GM12878 (cell line): ENCODE measurements around the gene TOMM20L. TPM values are rescaled to one million over a fixed set of nuclear protein-coding genes. Genes with fewer than 3 reads are reported as not detected.

Experiments used
- ATAC-seq: fragments of 200-7000 bp; cut with Tn5 transposase; 3 replicates; pipeline ENCODE4 v1.9.1; 2020; ENCODE audit warnings: mild to moderate bottlenecking, moderate library complexity
- BruUV-seq: library from RNA; stranded (reverse); fragments of 400-500 nt; replicated peaks from 2 replicates; lab custom pipeline; 2021; lab: Mats Ljungman, UMichigan
- CTCF ChIA-PET: fragments of 300-600 bp; sonication (Branson Sonifier 250); formaldehyde crosslinking; extraction: SDS; loops from one replicate; lab custom pipeline; 2021; ENCODE audit warnings: inconsistent platforms; lab: Yijun Ruan, JAX
- POLR2A ChIA-PET: fragments of 350-600 bp; formaldehyde crosslinking; extraction: SDS; loops from one replicate; lab custom pipeline; 2021; ENCODE audit warnings: inconsistent platforms; lab: Charles Lee
- RAD21 ChIA-PET: fragments of 300-600 bp; sonication (Branson Sonifier 250); formaldehyde crosslinking; loops from one replicate; lab custom pipeline; 2023; ENCODE audit warnings: antibody characterized with exemption; ENCODE audit not compliant: unreplicated experiment; lab: Charles Lee
- SMC1A ChIA-PET: fragments of 300-600 bp; sonication (Branson Sonifier 250); formaldehyde crosslinking; loops from one replicate; lab custom pipeline; 2023; ENCODE audit not compliant: unreplicated experiment, uncharacterized antibody; lab: Charles Lee
- DNase-seq: peaks from one replicate; pipeline ENCODE4 v3.0.0-alpha.2; 2011; ENCODE audit warnings: low read depth, low spot score
- FAIRE-seq: peaks from 3 replicates; lab custom pipeline; 2011; peaks lifted over from hg19 to GRCh38; lab: Jason Lieb, UNC
- H2AFZ ChIP-seq: 2 replicates; pipeline ENCODE4 v1.6.0; 2011; ENCODE audit warnings: low read depth, low read length, control low read depth; ENCODE audit not compliant: control insufficient read depth
- H3K27ac ChIP-seq: 2 replicates; pipeline ENCODE4 v1.5.1; 2011; ENCODE audit warnings: control low read depth; ENCODE audit not compliant: control insufficient read depth, insufficient read depth
- H3K27me3 ChIP-seq, 2 experiments: replicated peaks in 1 of 2; 2 replicates each; pipeline versions ENCODE4 v1.6.0 to v1.6.1; 2011; ENCODE audit warnings: low read length in 1 of 2; ENCODE audit not compliant: control insufficient read depth in 2 of 2, insufficient read depth in 2 of 2
- H3K36me3 ChIP-seq, 2 experiments: 2 replicates each; pipeline ENCODE4 v1.5.1; 2011; ENCODE audit warnings: low read length in 1 of 2; ENCODE audit not compliant: control insufficient read depth in 2 of 2, insufficient read depth in 2 of 2
- H3K4me1 ChIP-seq: 2 replicates; pipeline ENCODE4 v1.6.1; 2011; ENCODE audit warnings: mild to moderate bottlenecking, low read length, moderate library complexity, mixed read lengths; ENCODE audit not compliant: control insufficient read depth, insufficient read depth
- H3K4me2 ChIP-seq: 2 replicates; pipeline ENCODE4 v1.6.0; 2011; ENCODE audit warnings: control low read depth; ENCODE audit not compliant: control insufficient read depth, insufficient read depth
- H3K4me3 ChIP-seq: fragments of 200-600 bp; sonication (generic); 2 replicates; pipeline ENCODE4 v1.5.1; 2016
- H3K79me2 ChIP-seq: 2 replicates; pipeline ENCODE4 v1.6.0; 2011; ENCODE audit warnings: low read length; ENCODE audit not compliant: control insufficient read depth, insufficient read depth
- H3K9ac ChIP-seq: 2 replicates; pipeline ENCODE4 v1.8.0; 2011; ENCODE audit warnings: low read length, control low read depth, mixed read lengths; ENCODE audit not compliant: control insufficient read depth, insufficient read depth
- H3K9me3 ChIP-seq: replicated peaks from 3 replicates; pipeline ENCODE4 v1.5.1; 2011; ENCODE audit warnings: mild to moderate bottlenecking, low read length; ENCODE audit not compliant: control insufficient read depth, insufficient read depth
- H4K20me1 ChIP-seq: 2 replicates; pipeline ENCODE4 v1.6.0; 2011; ENCODE audit not compliant: control insufficient read depth, insufficient read depth
- CEBPB ChIP-seq, 2 experiments: fragments of 150-350 bp in 1 of 2; IDR thresholded peaks; 2 replicates each; pipeline ENCODE4 v1.6.1; 2012 to 2014; ENCODE audit warnings: low read depth in 2 of 2, low read length in 2 of 2, borderline replicate concordance in 1 of 2, inconsistent platforms in 1 of 2
- KLF5 ChIP-seq: fragments of 450-650 bp; IDR thresholded peaks from 2 replicates; pipeline ENCODE4 v1.6.1; 2014; ENCODE audit warnings: mild to moderate bottlenecking; ENCODE audit not compliant: partially characterized antibody
- MEF2B ChIP-seq: fragments of 450-650 bp; IDR thresholded peaks from 2 replicates; pipeline ENCODE4 v1.6.1; 2018; ENCODE audit warnings: mild to moderate bottlenecking, moderate library complexity; ENCODE audit not compliant: partially characterized antibody, poor library complexity, severe bottlenecking
- ZBTB40 ChIP-seq: fragments of 450-650 bp; IDR thresholded peaks from 2 replicates; pipeline ENCODE4 v1.6.1; 2016; ENCODE audit warnings: mild to moderate bottlenecking, moderate library complexity, borderline replicate concordance
- WGBS: methylation state at CpG from one replicate; pipeline ENCODE4 v1.1.6; 2016; ENCODE audit warnings: low lambda C conversion rate; ENCODE audit not compliant: insufficient replicate concordance, insufficient coverage; ENCODE audit errors: missing lambda C conversion rate; 5-methylcytosine and 5-hydroxymethylcytosine counted together
- in situ Hi-C: fragments of 300-500 bp; cut with MboI; formaldehyde crosslinking; loops from 9 replicates; pipeline ENCODE4 v1.14.3; 2018; ENCODE audit warnings: mixed read lengths
- intact Hi-C: fragments of 100-400 bp; cut with micrococcal nuclease; formaldehyde crosslinking; loops from one replicate; pipeline ENCODE4 v1.14.2; 2022; ENCODE audit not compliant: unreplicated experiment
- polyA plus RNA-seq, 11 experiments: library from polyadenylated mRNA; depleted of rRNA in 4 of 11; unstranded in 6 of 11; stranded (reverse) in 5 of 11; fragments of >200 nt; fragmentation: Nextera tagmentation in 4 of 11; fragmentation: Illumina TruSeq in 1 of 11; extraction: Ambion mirVana in 4 of 11; extraction: Trizol in 1 of 11; gene quantifications; 1 replicate in 1 of 11; 2 replicates in 10 of 11; pipeline versions ENCODE4 v1.2.1 to v1.2.3, GENCODE V29; 2011 to 2016; ENCODE audit warnings: inconsistent platforms in 2 of 11, missing spikeins in 2 of 11, low read depth in 1 of 11
- total RNA-seq, 4 experiments: library from RNA; depleted of rRNA in 3 of 4; stranded (reverse); fragments of >200 nt in 3 of 4; fragmentation: Illumina TruSeq in 1 of 4; extraction: Trizol in 1 of 4; gene quantifications; 2 replicates each; pipeline versions ENCODE4 v1.2.1 to v1.2.3, GENCODE V29; 2013 to 2021

The TOMM20L gene
- total and polyA plus RNA-seq, 10 of the 15 experiments (the other 5 are each of a cell fraction or from before 2014, with no cell fraction given) = 0.28 TPM; not detected in 9

- FAIRE-seq (no peak), ATAC-seq (no peak), DNase-seq (no peak)
- no peaks in the 10 kb centered on the region for H4K20me1 ChIP-seq
- no peak overlapping the region for H3K9ac ChIP-seq
- CTCF ChIA-PET = interaction anchor here (0.6 kb wide), 1 partner anchor 26 kb away, joined by 4 read pairs; no protein-coding TSS in a partner anchor
- H3K27me3 ChIP-seq = no peaks in the 10 kb centered on the region
- no peak overlapping the region for H3K4me3 ChIP-seq
- H3K79me2 ChIP-seq = no peaks in the 10 kb centered on the region
- H3K9me3 ChIP-seq = no peaks in the 10 kb centered on the region
- 70% methylated on average over 4 of the region's 4 CpGs for WGBS
- peak overlapping the region; percentile 38; the same call in 1 of the 2 replicates for H3K4me2 ChIP-seq
- H3K36me3 ChIP-seq = peaks cover 3 to 13% of the 10 kb centered on the region in 2 experiments; a peak in 3 of 4 replicates
- RAD21 ChIA-PET = no interaction called here
- POLR2A ChIA-PET = no interaction called here
- no peaks in the 10 kb centered on the region for H3K4me1 ChIP-seq
- TF ChIP-seq KLF5 = no peak
- no peak for TF ChIP-seq MEF2B
- TF ChIP-seq CEBPB (IDR thresholded peaks at IDR 0.05; ENCODE audit: borderline replicate concordance in 1 of 2, low read depth in 2 of 2, low read length in 2 of 2) = no peak
- TF ChIP-seq ZBTB40 = no peak
- H2AFZ ChIP-seq = no peak overlapping the region
- SMC1A ChIA-PET = no interaction called here
- intact Hi-C loops = no loop called here
- no TSS peak for BruUV-seq
- in situ Hi-C loops = no loop called here
- H3K27ac ChIP-seq = no peak overlapping the region
Measured at GRCh38 chr14:58353516-58354299, 42.0 kb upstream of the TOMM20L start.
